HFFc6 (cell line): ENCODE measurements around the gene RPA3. TPM values are rescaled to one million over a fixed set of nuclear protein-coding genes. Genes with fewer than 3 reads are reported as not detected.

Experiments
- DNase-seq: peaks from one replicate; pipeline ENCODE4 v3.0.0-alpha.2; 2018
- H3K27ac Mint-ChIP-seq: 2 replicates; pipeline ENCODE4 v1.8.0; 2020; ENCODE audit warnings: mild to moderate bottlenecking, mixed read lengths
- H3K27me3 Mint-ChIP-seq: 2 replicates; pipeline ENCODE4 v1.8.0; 2021; ENCODE audit warnings: mild to moderate bottlenecking, moderate library complexity, mixed read lengths; ENCODE audit not compliant: insufficient read depth
- H3K36me3 Mint-ChIP-seq: 2 replicates; pipeline ENCODE4 v1.8.0; 2021; ENCODE audit warnings: low read depth, mixed read lengths
- H3K4me1 Mint-ChIP-seq: 2 replicates; pipeline ENCODE4 v1.8.0; 2020; ENCODE audit warnings: low read depth, mixed read lengths
- H3K4me3 Mint-ChIP-seq: 2 replicates; pipeline ENCODE4 v1.8.0; 2020; ENCODE audit warnings: mild to moderate bottlenecking, moderate library complexity, mixed read lengths
- H3K9me3 Mint-ChIP-seq: 2 replicates; pipeline ENCODE4 v1.8.0; 2020; ENCODE audit warnings: mild to moderate bottlenecking, mixed read lengths
- CTCF ChIP-seq: fragments of 200-600 bp; sonication (generic); IDR thresholded peaks from 2 replicates; pipeline ENCODE4 v1.5.0; 2021; ENCODE audit warnings: antibody characterized with exemption, mild to moderate bottlenecking
- total RNA-seq, 6 experiments: library from RNA; stranded (reverse); fragmentation: NEBNext Ultra II Directional; extraction: Animal tissue kit (Norgen Biotek cat#: 25700); gene quantifications; 2 replicates in 1 of 6; 3 replicates in 5 of 6; pipeline ENCODE4 v1.2.3, GENCODE V29; 2021

Gene RPA3
- total RNA-seq, 6 experiments from 2014 or later: 36.7 to 58.0 (median 51.1) TPM

GRCh38 chr7:7746458-7746857 is 28.1 kb upstream of the RPA3 start:
- no peak for TF ChIP-seq CTCF
- Mint-ChIP-seq H3K4me1 (0 out of 2 replicates have a peak, but pooled peaks cover 6% of the 10 kb centered on the region), H3K27me3 (peaks cover 3% of the 10 kb centered on the region; the same call in 1 of the 2 replicates), H3K9me3 (no peaks in the 10 kb centered on the region), H3K4me3 (no peak overlapping the region), H3K36me3 (no peaks in the 10 kb centered on the region), H3K27ac (no peak overlapping the region)
- DNase-seq: no peak

DNA sequence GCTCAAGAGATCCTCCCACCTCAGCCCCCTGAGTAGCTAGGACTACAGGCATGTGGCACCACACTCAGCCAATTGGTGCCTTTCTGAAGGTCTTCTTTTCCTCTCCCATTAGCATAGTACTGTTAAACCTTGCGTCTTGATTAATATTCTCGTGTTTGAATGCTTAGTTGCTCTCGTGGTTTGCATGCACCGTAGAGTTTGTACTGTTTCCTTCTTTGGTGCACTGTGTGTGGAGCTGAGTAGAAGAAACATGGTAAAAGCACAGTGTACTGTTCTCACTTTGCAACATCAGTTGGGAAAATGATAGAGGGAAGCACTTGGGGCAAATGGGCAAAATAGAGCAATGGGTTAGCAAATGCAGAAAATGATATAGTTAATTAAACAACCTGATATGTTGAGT is 27.6 kb upstream of the RPA3 start:
- no peak overlapping the region for H3K4me3 Mint-ChIP-seq
- H3K4me1 Mint-ChIP-seq: 0 out of 2 replicates have a peak, but pooled peaks cover 2% of the 10 kb centered on the region
- no peak for DNase-seq
- no peak overlapping the region for H3K27ac Mint-ChIP-seq
- H3K36me3 Mint-ChIP-seq: no peaks in the 10 kb centered on the region
- H3K9me3 Mint-ChIP-seq: no peaks in the 10 kb centered on the region
- H3K27me3 Mint-ChIP-seq: peaks cover 3% of the 10 kb centered on the region; the same call in 1 of the 2 replicates
- TF ChIP-seq CTCF: no peak

- H3K4me3 Mint-ChIP-seq: no peak overlapping the region
- no peaks in the 10 kb centered on the region for H3K4me1 Mint-ChIP-seq
- no peaks in the 10 kb centered on the region for H3K9me3 Mint-ChIP-seq
- H3K36me3 Mint-ChIP-seq: no peaks in the 10 kb centered on the region
- peaks cover 3% of the 10 kb centered on the region; the same call in 1 of the 2 replicates for H3K27me3 Mint-ChIP-seq
- no peak for TF ChIP-seq CTCF
- no peak for DNase-seq
- no peak overlapping the region for H3K27ac Mint-ChIP-seq
These were observed 26.9 kb upstream of the RPA3 start for GRCh38 chr7:7745258-7745657.

DNA sequence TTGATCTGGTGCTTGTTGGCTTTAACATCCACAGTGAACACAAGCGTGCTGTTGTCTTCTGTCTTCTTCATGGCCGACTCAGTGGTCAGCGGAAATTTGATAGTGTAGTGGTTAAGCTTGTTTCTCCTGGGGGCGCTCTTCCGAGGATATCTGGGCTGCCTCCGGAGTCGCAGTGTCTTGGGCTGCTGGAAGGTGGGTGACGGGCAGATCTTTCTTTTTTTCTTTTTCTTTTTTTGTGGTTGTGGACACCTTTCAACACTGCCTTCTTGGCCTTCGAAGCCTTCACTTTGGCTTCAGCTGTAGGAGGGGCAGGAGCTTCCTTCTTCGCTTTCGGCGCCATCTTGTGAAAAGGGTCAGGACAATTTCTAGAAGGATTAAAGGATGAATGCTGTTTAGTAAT is 23.8 kb upstream of the RPA3 start:
- no peak for TF ChIP-seq CTCF
- H3K9me3 Mint-ChIP-seq: no peaks in the 10 kb centered on the region
- H3K4me1 Mint-ChIP-seq: peaks cover 7% of the 10 kb centered on the region
- no peaks in the 10 kb centered on the region for H3K36me3 Mint-ChIP-seq
- DNase-seq: no peak
- H3K4me3 Mint-ChIP-seq: no peak overlapping the region
- H3K27me3 Mint-ChIP-seq: peaks cover 3% of the 10 kb centered on the region; the same call in 1 of the 2 replicates
- H3K27ac Mint-ChIP-seq: no peak overlapping the region

DNA sequence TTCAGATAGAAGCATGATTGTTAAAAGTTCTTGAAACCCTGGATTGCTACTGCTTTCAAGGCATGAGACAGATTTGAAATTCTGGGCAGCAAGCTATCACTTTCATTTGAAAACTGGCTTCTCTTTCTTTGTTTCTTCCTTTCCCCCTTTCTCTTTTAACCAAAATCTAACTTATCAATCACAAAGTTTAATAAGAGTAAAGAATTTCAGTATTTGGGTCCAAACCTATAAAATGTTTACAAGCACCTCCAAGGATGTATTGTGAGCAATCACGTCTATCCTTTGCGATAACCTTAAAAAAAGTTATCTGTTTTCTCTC is 21.6 kb upstream of the RPA3 start:
- no peak overlapping the region for H3K4me3 Mint-ChIP-seq
- DNase-seq: no peak
- no peaks in the 10 kb centered on the region for H3K9me3 Mint-ChIP-seq
- no peak for TF ChIP-seq CTCF
- no peaks in the 10 kb centered on the region for H3K36me3 Mint-ChIP-seq
- peaks cover 9% of the 10 kb centered on the region for H3K4me1 Mint-ChIP-seq
- no peak overlapping the region for H3K27ac Mint-ChIP-seq
- H3K27me3 Mint-ChIP-seq: no peaks in the 10 kb centered on the region
